ENCODE measurements around the gene TNFSF10.
A peak's percentile ranks its signal among the peaks of the same experiment; 100 is the strongest.

Gene TNFSF10

DNA sequence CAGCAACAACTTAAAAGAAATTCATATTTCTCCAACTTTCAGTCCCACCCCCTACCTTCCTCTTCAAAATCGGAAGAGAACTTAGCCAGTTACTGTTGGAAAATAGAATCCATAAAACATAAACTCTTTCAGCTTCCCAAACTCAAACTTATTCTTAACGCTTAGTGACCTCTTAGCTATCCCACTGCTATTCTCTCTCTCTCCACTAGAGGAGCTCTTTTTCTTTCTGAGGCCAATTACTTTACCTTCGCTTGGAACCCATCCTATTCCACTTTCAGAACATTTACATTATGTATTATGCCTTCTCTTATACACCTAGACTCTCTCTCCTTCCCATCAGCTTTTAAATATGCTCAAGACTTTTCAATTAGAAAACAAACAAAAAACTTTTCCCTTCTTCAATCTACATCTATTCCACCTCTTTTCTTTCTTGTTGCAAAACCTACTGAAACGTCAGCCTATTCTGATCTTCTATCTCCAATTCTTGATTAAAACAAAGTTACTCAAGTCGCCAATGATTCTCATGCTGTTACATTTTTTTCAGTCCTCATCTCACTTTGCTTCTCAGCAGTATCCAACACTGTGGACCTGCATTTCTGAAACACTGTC is 61.6 kb downstream of the TNFSF10 start:
- Histone ChIP-seq H4K20me1 (ENCODE audit: insufficient read depth, low read length) (no peaks in the 10 kb centered on the region), H3K4me3 (ENCODE audit: low read length) (no peak overlapping the region), H3K4me2 (ENCODE audit: low read depth, low read length) (no peak overlapping the region), H3K9me2 (replicated peaks; ENCODE audit: insufficient read depth, low read length) (no peaks in the 10 kb centered on the region), H3K36me3 (replicated peaks; ENCODE audit: insufficient read depth, low read length) (no peaks in the 10 kb centered on the region), H3K27ac (ENCODE audit: low read length) (no peak overlapping the region), H3K79me2 (ENCODE audit: low read length) (no peaks in the 10 kb centered on the region), H3F3A (ENCODE audit: insufficient read depth, low read length) (no peaks in the 10 kb centered on the region), H2AFZ (ENCODE audit: low read length) (no peak overlapping the region), H3K9me3 (replicated peaks; ENCODE audit: insufficient read depth, low read length) (no peaks in the 10 kb centered on the region), H3K27me3 (replicated peaks; ENCODE audit: insufficient read depth, low read length) (no peaks in the 10 kb centered on the region), H3K4me1 (ENCODE audit: low read length) (no peaks in the 10 kb centered on the region), H3K9ac (ENCODE audit: low read length) (no peak overlapping the region)
- DNase-seq = peak; percentile 60
- TF ChIP-seq EZH2 (optimal IDR thresholded peaks at IDR 0.05; ENCODE audit: low read depth, low read length) = no peak
- TF ChIP-seq, protein P1, sequence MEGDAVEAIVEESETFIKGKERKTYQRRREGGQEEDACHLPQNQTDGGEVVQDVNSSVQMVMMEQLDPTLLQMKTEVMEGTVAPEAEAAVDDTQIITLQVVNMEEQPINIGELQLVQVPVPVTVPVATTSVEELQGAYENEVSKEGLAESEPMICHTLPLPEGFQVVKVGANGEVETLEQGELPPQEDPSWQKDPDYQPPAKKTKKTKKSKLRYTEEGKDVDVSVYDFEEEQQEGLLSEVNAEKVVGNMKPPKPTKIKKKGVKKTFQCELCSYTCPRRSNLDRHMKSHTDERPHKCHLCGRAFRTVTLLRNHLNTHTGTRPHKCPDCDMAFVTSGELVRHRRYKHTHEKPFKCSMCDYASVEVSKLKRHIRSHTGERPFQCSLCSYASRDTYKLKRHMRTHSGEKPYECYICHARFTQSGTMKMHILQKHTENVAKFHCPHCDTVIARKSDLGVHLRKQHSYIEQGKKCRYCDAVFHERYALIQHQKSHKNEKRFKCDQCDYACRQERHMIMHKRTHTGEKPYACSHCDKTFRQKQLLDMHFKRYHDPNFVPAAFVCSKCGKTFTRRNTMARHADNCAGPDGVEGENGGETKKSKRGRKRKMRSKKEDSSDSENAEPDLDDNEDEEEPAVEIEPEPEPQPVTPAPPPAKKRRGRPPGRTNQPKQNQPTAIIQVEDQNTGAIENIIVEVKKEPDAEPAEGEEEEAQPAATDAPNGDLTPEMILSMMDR (IDR thresholded peaks at IDR 0.05; ENCODE audit: low read length) = peak; percentile 99

DNA sequence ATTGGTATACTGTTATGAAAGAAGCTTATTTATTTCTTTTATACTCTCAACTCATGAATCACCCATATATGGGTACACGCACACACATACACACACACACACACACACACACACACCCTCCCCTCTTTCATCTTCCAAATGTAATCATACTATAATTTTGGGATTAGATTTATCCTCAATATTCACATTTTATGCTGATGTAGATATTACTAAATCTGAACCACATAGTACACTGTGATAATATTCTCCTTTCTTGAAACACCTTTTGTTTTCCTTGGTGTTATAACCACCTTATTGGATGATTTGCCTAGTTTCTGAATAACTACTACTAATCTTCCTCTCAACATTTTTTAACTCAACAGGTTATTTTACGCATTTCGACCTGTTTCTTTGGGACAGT is 66.8 kb downstream of the TNFSF10 start:
- no peaks in the 10 kb centered on the region for H3K9me3 ChIP-seq (replicated peaks; ENCODE audit: insufficient read depth, low read length)
- no peaks in the 10 kb centered on the region for H3K4me1 ChIP-seq (ENCODE audit: low read length)
- H3F3A ChIP-seq (ENCODE audit: insufficient read depth, low read length) = no peaks in the 10 kb centered on the region
- H3K27me3 ChIP-seq (replicated peaks; ENCODE audit: insufficient read depth, low read length) = no peaks in the 10 kb centered on the region
- no peaks in the 10 kb centered on the region for H3K79me2 ChIP-seq (ENCODE audit: low read length)
- no peaks in the 10 kb centered on the region for H4K20me1 ChIP-seq (ENCODE audit: insufficient read depth, low read length)
- H3K9ac ChIP-seq (ENCODE audit: low read length) = no peak overlapping the region
- H3K36me3 ChIP-seq (replicated peaks; ENCODE audit: insufficient read depth, low read length) = no peaks in the 10 kb centered on the region
- no peak for TF ChIP-seq EZH2phosphoT487 (IDR thresholded peaks at IDR 0.05; ENCODE audit: low read length)
- TF ChIP-seq, protein P1 (IDR thresholded peaks at IDR 0.05; ENCODE audit: low read length) = no peak
- TF ChIP-seq EZH2 (optimal IDR thresholded peaks at IDR 0.05; ENCODE audit: low read depth, low read length) = no peak
- H2AFZ ChIP-seq (ENCODE audit: low read length) = no peak overlapping the region
- no peak overlapping the region for H3K4me3 ChIP-seq (ENCODE audit: low read length)
- no peak overlapping the region for H3K27ac ChIP-seq (ENCODE audit: low read length)
- no peaks in the 10 kb centered on the region for H3K9me2 ChIP-seq (replicated peaks; ENCODE audit: insufficient read depth, low read length)
- no peak for DNase-seq
- H3K4me2 ChIP-seq (ENCODE audit: low read depth, low read length) = no peak overlapping the region

Measured in MM.1S (cell line).